SHP77 (cell line): Measurements from ENCODE around the gene THEM5.
"Not testable (repeated sequence)": the region's sequence is repeated elsewhere in the genome, so short reads cannot be mapped to it uniquely, and the experiment has no call there.

Source experiments
- DNase-seq, 2 experiments: peaks; one replicate each; lab custom pipeline; 2025; lab: John Stamatoyannopoulos, UW

THEM5 gene

DNA sequence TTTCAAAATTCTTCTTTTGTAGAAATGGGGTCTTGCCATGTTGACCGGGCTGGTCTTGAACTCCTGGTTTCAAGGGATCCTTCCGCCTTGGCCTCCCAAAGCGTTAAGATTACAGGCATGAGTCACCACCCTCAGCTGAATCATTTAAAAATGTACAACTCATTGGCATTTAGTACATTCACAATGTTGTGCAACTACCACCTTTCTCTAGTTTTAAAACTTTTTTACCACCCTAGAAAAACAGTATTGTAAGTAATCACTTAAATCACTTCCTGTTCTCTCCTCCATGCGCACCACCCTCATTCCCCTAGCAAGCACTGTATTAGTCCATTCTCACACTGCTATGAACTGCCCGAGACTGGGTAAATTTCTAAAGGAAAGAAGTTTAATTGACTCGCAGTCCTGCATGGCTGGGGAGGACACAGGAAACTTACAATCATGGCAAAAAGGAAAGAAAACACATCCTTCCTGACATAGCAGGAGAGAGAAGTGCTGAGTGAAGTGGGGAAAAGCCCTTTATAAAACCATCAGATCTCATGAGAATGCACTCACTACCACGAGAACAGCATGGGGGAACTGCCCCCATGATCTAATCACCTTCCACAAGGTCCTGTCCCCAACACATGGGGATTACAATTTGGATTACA, 14.4 kb upstream of the THEM5 start:
- DNase-seq: no peak

GRCh38 chr1:151867321-151867720, 13.8 kb upstream of the THEM5 start:
- DNase-seq: no peak

GRCh38 chr1:151864411-151864810, 10.9 kb upstream of the THEM5 start:
- DNase-seq: no peak

DNA sequence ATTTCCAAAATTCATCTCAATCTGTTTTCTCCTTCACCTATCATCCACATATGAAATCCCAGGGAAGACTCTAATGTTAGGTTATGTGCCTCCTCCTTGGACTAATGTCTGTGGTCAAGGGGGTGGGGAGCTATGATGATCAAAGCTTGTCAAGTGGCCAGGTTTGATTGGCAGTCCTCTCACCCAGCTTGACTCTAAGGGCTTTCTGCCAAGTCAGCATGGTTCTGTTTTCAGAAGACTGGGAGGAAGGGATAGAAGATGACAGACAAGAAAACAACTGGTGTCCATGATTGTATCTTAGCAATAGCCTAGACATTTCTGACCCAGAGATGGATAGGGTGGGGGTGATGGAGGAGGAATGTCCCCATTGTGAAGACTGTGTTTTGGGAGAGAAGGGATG, 9.1 kb upstream of the THEM5 start:
- DNase-seq: no peak

- DNase-seq: no peak
These were observed 7.1 kb upstream of the THEM5 start for GRCh38 chr1:151860504-151861187.

DNA sequence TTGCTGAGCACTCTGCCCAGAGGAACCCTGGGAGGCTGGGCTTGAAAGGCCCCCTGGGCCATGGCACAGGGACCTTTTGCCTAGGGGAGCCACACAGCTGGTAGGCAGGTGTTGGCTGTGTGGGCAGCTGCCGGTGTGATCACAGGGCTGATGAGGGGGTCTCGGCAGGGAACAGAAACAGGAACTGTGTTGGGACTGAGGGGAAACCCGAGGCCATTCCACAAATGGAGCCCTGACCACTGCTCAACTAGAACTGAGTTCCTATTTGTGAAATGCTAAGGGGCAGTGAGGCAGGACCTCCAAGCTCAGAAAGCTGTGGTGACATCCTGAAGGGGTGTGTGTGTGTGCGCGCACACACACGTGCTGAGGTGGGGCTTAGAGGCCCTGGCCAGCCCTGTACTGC, 6.4 kb upstream of the THEM5 start:
- no peak for DNase-seq

DNA sequence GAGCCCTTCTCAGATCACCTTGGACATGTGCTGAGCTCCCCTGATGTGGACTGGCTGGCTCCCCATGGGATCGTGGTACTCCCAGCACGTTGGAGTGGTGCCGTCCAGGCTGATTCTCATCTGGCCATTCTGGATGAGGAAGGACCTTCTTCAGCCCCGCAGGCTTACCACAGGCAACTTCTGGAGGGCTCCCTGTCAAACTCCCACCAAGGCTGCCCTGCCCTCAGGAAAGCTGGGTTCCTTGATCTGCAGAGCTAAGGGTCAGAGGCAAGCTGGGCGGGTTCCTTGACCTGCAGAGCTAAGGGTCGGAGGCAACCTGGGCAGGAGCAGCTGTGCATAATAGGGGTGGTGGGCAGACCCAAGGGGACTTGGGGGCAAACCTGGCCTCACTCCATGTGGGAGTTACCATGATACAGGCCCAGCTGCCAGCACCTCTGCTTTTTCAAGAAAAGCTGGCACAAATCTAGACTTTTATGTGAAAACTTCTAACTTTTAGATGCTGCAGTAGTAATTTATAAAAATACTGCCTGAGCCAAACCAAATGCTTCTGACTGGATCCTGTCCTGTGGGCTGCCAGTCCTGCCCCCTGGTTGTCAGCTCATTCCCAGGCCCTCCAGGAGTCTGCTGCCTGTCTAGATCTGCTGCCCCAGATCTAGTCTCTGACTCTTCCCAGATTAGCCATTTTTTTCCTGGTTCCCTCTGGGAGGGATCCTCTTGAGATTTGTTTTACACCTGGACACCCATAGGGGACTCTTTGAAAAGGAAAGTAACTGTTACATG, 5.6 kb upstream of the THEM5 start:
- DNase-seq: no peak

DNA sequence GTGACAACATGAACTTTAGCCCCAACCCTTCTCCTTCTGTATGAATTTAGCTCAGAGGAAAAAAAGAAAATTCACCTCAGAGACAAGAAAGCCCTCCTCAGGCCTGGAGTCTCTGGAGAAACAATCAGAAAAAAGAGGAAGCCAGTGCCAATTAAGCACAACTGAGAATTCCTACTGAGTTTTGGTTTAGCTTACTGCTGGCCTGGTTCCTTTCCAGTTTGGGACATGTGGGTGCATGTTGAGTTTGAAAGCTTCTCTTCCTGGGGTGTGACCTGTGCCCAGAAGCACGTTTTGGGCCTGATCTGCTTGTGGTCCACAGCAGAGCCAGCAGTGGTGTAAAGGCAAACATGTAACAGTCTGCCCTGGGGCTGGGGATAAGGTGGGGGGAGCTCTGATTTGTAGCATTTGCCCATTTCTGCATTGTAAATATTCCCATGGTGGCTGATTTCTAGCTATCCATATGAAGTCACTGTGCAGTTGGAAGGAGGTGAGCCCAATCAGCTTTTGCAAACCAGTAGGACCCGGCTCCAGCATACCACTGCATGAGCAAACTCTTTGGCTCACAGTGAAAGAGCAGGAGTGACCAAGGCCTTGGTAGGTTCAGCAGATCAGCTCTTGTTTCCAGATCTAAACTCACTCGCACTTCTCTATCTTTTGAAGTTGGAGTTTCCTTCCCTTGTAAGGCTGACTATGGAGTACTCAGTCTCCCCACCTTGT, 4.7 kb upstream of the THEM5 start:
- no peak for DNase-seq

DNA sequence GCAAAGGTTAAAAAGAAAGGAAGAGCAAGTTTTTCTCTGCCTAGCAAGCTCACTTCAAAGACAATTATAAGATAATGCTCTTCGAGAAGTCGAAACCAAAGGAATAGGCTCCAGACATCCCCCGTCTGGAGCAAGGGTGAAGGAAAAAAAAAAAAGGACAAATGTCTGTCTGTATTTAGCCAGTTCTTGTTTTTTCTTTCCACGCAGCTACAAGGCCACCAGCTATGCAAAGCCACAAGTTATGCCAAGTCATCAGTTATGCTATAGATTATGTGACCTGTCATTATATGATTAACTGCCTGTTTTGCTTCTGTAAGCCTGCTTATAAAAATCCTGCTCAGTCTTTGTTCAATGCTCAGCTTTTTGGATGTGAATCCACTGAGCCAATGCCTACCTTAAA, 2.4 kb upstream of the THEM5 start:
- no peak for DNase-seq

DNA sequence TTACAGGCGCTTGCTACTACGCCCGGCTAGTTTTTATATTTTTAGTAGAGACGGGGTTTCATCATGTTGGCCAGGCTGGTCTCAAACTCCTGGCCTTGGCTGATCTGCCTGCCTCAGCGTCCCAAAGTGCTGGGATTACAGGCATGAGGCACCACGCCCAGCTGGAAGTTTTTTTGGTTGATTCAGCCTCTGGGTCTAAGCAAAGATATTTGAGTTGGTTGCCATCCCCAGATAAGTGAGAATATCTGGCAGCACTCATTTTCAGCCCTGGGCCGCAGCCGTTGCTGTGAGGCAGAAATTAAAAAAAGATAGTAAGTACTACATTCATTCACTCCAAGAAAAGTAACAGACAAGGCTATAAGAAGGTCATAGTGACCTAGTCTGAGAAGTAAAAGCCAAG, 2.0 kb upstream of the THEM5 start:
- not testable (repeated sequence) for DNase-seq

GRCh38 chr1:151854658-151855057, 1.1 kb upstream of the THEM5 start:
- no peak for DNase-seq

DNA sequence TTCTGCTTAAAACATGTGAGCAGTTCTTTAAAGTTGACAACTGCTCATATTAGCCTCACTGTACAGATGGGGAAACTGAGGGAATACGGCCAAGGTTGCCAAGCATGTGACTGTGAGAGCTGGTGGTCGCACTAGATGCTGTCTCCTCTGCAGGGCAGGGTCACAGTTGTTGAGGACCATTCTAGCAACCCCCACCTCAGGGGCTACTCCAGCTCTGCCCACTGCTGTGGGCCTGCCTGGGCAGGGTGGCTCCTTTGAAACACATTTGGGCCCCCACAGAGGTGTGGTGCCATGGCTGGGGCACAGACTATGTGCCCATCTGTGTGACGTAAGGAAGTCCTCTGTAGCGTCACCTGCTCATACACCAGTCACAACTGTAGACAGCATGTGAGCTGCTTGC, 779 bp downstream of the THEM5 start:
- no peak for DNase-seq

DNA sequence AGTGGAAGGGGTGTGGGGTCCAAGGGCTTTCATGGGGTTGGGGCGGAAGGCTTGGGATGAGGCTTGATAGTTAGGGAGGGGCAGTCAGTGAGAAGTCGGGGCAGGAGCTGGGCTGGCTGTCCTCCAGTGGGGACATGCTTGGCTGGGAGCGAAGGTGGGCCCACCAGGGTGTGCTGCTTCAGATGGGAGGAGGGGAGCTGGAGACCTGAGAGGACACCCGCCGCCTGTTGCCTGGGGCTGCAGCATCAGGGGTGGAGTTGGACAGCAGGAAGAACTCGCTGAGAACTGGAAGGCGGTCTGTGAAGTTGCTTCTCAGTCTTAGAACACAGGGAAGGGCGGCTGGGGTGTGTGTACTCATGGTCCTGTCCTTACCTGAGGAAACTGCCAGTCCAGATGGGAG, 1.6 kb downstream of the THEM5 start:
- no peak for DNase-seq

GRCh38 chr1:151849871-151850270, 3.6 kb downstream of the THEM5 start:
- no peak for DNase-seq

DNA sequence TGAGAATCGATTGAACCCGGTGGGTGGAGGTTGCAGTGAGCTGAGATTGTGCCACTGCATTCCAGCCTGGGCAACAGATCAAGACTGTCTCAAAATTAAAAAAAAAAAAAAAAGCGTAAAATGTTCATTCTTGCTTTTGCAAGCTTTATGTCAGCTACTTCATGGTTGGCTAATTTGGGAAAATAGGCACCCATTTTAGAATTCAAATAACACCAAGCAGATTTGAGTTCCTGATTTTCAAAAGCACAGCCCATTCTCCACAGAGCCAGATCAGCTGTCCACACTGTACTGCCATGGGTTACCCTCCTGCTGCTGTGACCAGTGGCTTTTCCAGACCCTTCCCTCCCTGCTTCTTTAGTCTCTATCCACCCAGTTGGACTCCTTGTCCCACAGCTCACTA, 4.4 kb downstream of the THEM5 start:
- no peak for DNase-seq

DNA sequence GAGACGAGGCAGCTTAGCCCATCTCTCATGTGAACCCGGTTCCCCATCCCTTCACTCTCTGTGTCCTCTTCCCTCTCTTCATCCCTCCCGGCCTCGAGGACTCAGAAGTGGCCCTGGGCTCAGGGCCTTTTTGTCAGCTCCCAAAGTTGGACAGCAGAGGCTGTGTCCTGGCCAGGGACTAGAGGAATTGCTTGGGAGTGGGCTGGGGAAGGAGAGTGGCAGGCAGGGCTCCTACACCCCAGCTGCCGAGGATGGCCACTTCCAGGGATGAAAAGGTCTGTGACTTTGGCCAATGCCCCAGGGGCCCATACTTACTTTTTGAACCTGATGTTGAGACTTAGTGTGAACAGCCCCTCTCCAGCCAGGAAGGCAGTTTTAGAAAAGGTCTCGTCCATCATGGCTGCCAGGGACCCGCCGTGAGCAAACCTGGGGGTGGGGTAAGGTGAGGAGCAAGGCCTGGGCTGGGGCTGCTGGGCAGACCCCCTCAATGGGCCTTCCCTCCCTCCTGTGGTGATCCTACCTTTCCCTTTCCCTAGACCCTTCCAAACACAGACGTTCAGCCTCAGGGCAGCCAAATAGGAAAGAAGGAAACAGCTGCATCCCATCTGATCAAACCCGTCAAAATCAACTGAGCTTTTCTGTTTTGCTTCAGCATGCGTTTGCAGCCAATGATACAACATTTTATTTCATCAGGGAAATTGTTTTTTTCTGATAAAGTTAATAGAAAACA, 5.5 kb downstream of the THEM5 start:
- no peak for DNase-seq

DNA sequence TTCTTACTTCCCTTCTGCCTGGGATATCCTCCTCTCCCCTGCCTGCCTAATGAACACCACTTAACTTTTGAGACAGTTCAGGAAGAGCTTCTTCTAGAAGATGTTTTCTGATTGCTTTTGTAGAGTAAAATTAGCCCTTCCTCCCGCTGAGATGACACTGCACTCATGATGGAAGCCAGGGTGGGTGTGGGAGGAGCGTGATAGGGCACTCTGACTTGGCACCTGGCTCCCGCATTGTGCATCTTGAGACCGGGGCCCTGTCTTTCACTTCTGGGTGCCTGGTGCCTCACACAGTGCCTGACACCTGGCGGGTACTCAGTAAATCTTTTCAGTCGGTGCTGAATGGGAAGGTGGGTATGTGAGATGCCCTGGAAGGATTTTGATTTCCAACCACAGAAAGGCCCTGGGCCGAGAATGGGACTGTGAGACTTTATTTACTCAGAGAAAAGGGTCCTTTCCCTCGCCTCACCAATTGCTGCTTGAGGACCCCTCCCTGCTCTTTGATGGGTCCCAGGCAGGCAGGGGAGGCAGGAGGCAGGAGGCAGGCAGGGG, 6.8 kb downstream of the THEM5 start:
- DNase-seq: no peak

- no peak for DNase-seq
These were observed 7.4 kb downstream of the THEM5 start for GRCh38 chr1:151846062-151846568.

GRCh38 chr1:151843398-151843797, 10.1 kb downstream of the THEM5 start:
- DNase-seq: no peak

GRCh38 chr1:151841141-151841540, 12.4 kb downstream of the THEM5 start:
- DNase-seq: no peak

DNA sequence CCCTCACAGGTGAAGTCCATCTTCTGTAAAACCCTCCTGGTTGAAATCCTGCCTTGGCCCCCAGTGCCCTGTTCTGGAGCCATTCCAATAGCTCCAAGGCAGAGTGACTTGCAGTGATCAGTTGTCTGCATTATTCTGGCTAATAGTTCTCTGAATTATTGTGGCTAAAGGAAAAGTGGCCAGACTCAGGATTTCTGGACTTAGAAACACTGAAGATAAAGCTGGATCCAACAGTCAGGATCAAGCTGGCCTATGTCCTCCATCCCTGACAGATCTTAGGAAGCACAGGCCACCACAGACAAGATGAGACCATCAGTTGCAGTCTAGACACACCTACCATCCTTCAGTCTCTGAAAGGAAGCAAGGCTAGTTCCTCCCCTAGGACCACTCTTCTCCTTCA, 13.1 kb downstream of the THEM5 start:
- DNase-seq: no peak
